HepG2 (cell line): Measurements from ENCODE around the gene SCIN. TPM values are rescaled to one million over a fixed set of nuclear protein-coding genes. Genes with fewer than 3 reads are reported as not detected.

Source experiments
- CENPBD1 ChIP-seq: sonication (generic); formaldehyde crosslinking; IDR thresholded peaks from 2 replicates; pipeline ENCODE4 v1.8.0; 2022; ENCODE audit warnings: missing genetic modification reagents, low read depth, mild to moderate bottlenecking, borderline replicate concordance
- CSRNP1 ChIP-seq: sonication (generic); formaldehyde crosslinking; IDR thresholded peaks from 2 replicates; pipeline ENCODE4 v1.8.1; 2023; ENCODE audit warnings: mild to moderate bottlenecking, missing genetic modification reagents
- DR1 ChIP-seq: sonication (generic); formaldehyde crosslinking; IDR thresholded peaks from 2 replicates; pipeline ENCODE4 v1.8.0; 2021; ENCODE audit warnings: mild to moderate bottlenecking, missing genetic modification reagents, inconsistent platforms
- FOSL1 ChIP-seq: sonication (generic); formaldehyde crosslinking; IDR thresholded peaks from 2 replicates; pipeline ENCODE4 v1.9.0; 2021; ENCODE audit warnings: missing genetic modification reagents, borderline replicate concordance
- HOXA7 ChIP-seq: sonication (generic); formaldehyde crosslinking; IDR thresholded peaks from 2 replicates; pipeline ENCODE4 v1.8.1; 2022; ENCODE audit warnings: mild to moderate bottlenecking, missing genetic modification reagents, moderate library complexity
- KDM4B ChIP-seq: sonication (generic); formaldehyde crosslinking; IDR thresholded peaks from 2 replicates; pipeline ENCODE4 v1.4.0; 2020; ENCODE audit warnings: missing genetic modification reagents
- MTA3 ChIP-seq: sonication (generic); formaldehyde crosslinking; IDR thresholded peaks from 2 replicates; pipeline ENCODE4 v1.4.0; 2020; ENCODE audit warnings: missing genetic modification reagents
- MXD3 ChIP-seq: IDR thresholded peaks from 2 replicates; pipeline ENCODE4 v1.6.1; 2016; ENCODE audit warnings: mild to moderate bottlenecking, missing biosample characterization, missing genetic modification reagents
- NFATC3 ChIP-seq: sonication (generic); formaldehyde crosslinking; IDR thresholded peaks from 2 replicates; pipeline ENCODE4 v1.5.1; 2020; ENCODE audit warnings: mild to moderate bottlenecking, missing genetic modification reagents
- POLR2A ChIP-seq, 2 experiments: IDR thresholded peaks; 2 replicates each; pipeline ENCODE4 v1.6.1; 2011; ENCODE audit warnings: low read depth in 2 of 2, low read length in 2 of 2, mild to moderate bottlenecking in 1 of 2, moderate library complexity in 1 of 2; ENCODE audit not compliant: insufficient read depth in 1 of 2
- PRDM4 ChIP-seq: sonication (generic); formaldehyde crosslinking; IDR thresholded peaks from 2 replicates; pipeline ENCODE4 v1.9.0; 2021; ENCODE audit warnings: missing genetic modification reagents, borderline replicate concordance
- SNAPC2 ChIP-seq: sonication (generic); formaldehyde crosslinking; IDR thresholded peaks from 2 replicates; pipeline ENCODE4 v1.8.1; 2022; ENCODE audit warnings: mild to moderate bottlenecking, missing genetic modification reagents
- SP5 ChIP-seq: IDR thresholded peaks from 2 replicates; pipeline ENCODE4 v1.6.1; 2016; ENCODE audit warnings: low read depth, borderline replicate concordance
- TCF7L2 ChIP-seq: IDR thresholded peaks from 2 replicates; pipeline ENCODE4 v1.6.1; 2011; ENCODE audit warnings: mild to moderate bottlenecking, low read depth, low read length, moderate library complexity
- TGIF2 ChIP-seq: IDR thresholded peaks from 2 replicates; pipeline ENCODE4 v1.6.1; 2016; ENCODE audit warnings: control low read depth, missing compliant biosample characterization
- YEATS2 ChIP-seq: sonication (generic); formaldehyde crosslinking; IDR thresholded peaks from 2 replicates; pipeline ENCODE4 v1.4.0; 2020; ENCODE audit warnings: missing genetic modification reagents, borderline replicate concordance
- ZBTB26 ChIP-seq: IDR thresholded peaks from 2 replicates; pipeline ENCODE4 v1.6.1; 2016; ENCODE audit warnings: missing compliant biosample characterization, missing genetic modification reagents, borderline replicate concordance
- ZFP36L1 ChIP-seq: sonication (generic); formaldehyde crosslinking; IDR thresholded peaks from 2 replicates; pipeline ENCODE4 v1.8.0; 2022; ENCODE audit warnings: mild to moderate bottlenecking, missing genetic modification reagents, moderate library complexity
- ZNF232 ChIP-seq: sonication (generic); formaldehyde crosslinking; IDR thresholded peaks from 2 replicates; pipeline ENCODE4 v1.4.0; 2020; ENCODE audit warnings: missing genetic modification reagents, borderline replicate concordance
- ZNF354B ChIP-seq: sonication (generic); formaldehyde crosslinking; IDR thresholded peaks from 2 replicates; pipeline ENCODE4 v1.8.0; 2022; ENCODE audit warnings: mild to moderate bottlenecking, missing genetic modification reagents
- ZNF678 ChIP-seq: sonication (generic); formaldehyde crosslinking; IDR thresholded peaks from 2 replicates; pipeline ENCODE4 v1.4.0; 2020; ENCODE audit warnings: mild to moderate bottlenecking, missing genetic modification reagents
- ZNF782 ChIP-seq: sonication (generic); formaldehyde crosslinking; IDR thresholded peaks from 2 replicates; pipeline ENCODE4 v1.4.0; 2020; ENCODE audit warnings: missing genetic modification reagents, mild to moderate bottlenecking, borderline replicate concordance
- ZNF790 ChIP-seq: sonication (generic); formaldehyde crosslinking; IDR thresholded peaks from 2 replicates; pipeline ENCODE4 v1.8.0; 2022; ENCODE audit warnings: missing genetic modification reagents, mild to moderate bottlenecking, borderline replicate concordance
- ZSCAN21 ChIP-seq: sonication (generic); formaldehyde crosslinking; IDR thresholded peaks from 2 replicates; pipeline ENCODE4 v1.8.0; 2022; ENCODE audit warnings: mild to moderate bottlenecking, missing genetic modification reagents, moderate library complexity, borderline replicate concordance
- polyA plus RNA-seq, 8 experiments: library from polyadenylated mRNA; depleted of rRNA in 3 of 8; stranded (reverse) in 7 of 8; unstranded in 1 of 8; fragments of >200 nt; fragmentation: Illumina TruSeq in 4 of 8; extraction: Trizol in 4 of 8; gene quantifications; 2 replicates each; pipeline versions ENCODE4 v1.2.1 to v1.2.3, GENCODE V29; 2011 to 2016; ENCODE audit warnings: low read depth in 4 of 8, missing spikeins in 1 of 8, mixed read lengths in 1 of 8; ENCODE audit not compliant: insufficient read depth in 1 of 8
- total RNA-seq, 5 experiments: library from RNA; depleted of rRNA; stranded (reverse); fragments of >200 nt; fragmentation: Illumina TruSeq; extraction: Trizol; gene quantifications; 2 replicates each; pipeline ENCODE4 v1.2.3, GENCODE V29; 2016; ENCODE audit warnings: low read depth in 1 of 5

The SCIN gene
- total and polyA plus RNA-seq, 2 of the 13 experiments (the other 11 are each of a cell fraction or from before 2014, with no cell fraction given): not detected

- TF ChIP-seq PRDM4 (CRISPR knock-in tag) (no peak), ZNF782 (CRISPR knock-in tag) (no peak), HOXA7 (CRISPR knock-in tag) (no peak), KDM4B (CRISPR knock-in tag) (no peak), SP5 (CRISPR knock-in tag) (peak; percentile 65; the same call in 1 of the 2 replicates), YEATS2 (CRISPR knock-in tag) (peak; percentile 65; the same call in 1 of the 2 replicates), ZNF354B (CRISPR knock-in tag) (no peak), ZBTB26 (CRISPR knock-in tag) (0 out of 2 replicates have a peak, but pooled peaks have one; percentile 14), POLR2A (IDR thresholded peaks at IDR 0.05; ENCODE audit: insufficient read depth in 1 of 2, low read depth in 2 of 2, low read length in 2 of 2) (peak; percentile 97 to 98), FOSL1 (CRISPR knock-in tag) (no peak), DR1 (peak; percentile 75), ZFP36L1 (CRISPR knock-in tag) (0 out of 2 replicates have a peak, but pooled peaks have one; percentile 83), ZNF232 (CRISPR knock-in tag) (peak; percentile 37; the same call in 1 of the 2 replicates), CSRNP1 (CRISPR knock-in tag) (no peak), TGIF2 (CRISPR knock-in tag) (peak; percentile 45; the same call in 1 of the 2 replicates), ZNF790 (CRISPR knock-in tag) (no peak), TCF7L2 (no peak), SNAPC2 (CRISPR knock-in tag) (peak; percentile 2; the same call in 1 of the 2 replicates), ZSCAN21 (CRISPR knock-in tag) (peak; percentile 81), NFATC3 (CRISPR knock-in tag) (0 out of 2 replicates have a peak, but pooled peaks have one; percentile 21), ZNF678 (CRISPR knock-in tag) (no peak; the same call in 1 of the 2 replicates), CENPBD1 (CRISPR knock-in tag) (no peak; the same call in 1 of the 2 replicates), MTA3 (CRISPR knock-in tag) (no peak), MXD3 (peak; percentile 53; the same call in 1 of the 2 replicates)
These were observed 116.6 kb downstream of the SCIN start, which contains the start of gene ARL4A (continued) for GRCh38 chr7:12686891-12687717.
